ENCODE data around the gene ZNF747. TPM values are rescaled to one million over a fixed set of nuclear protein-coding genes. Genes with fewer than 3 reads are reported as not detected.

The ZNF747 gene
- total and polyA plus RNA-seq, 10 of the 15 experiments (the other 5 are each of a cell fraction or from before 2014, with no cell fraction given) = 1.0 to 13.0 (median 7.2) TPM

DNA sequence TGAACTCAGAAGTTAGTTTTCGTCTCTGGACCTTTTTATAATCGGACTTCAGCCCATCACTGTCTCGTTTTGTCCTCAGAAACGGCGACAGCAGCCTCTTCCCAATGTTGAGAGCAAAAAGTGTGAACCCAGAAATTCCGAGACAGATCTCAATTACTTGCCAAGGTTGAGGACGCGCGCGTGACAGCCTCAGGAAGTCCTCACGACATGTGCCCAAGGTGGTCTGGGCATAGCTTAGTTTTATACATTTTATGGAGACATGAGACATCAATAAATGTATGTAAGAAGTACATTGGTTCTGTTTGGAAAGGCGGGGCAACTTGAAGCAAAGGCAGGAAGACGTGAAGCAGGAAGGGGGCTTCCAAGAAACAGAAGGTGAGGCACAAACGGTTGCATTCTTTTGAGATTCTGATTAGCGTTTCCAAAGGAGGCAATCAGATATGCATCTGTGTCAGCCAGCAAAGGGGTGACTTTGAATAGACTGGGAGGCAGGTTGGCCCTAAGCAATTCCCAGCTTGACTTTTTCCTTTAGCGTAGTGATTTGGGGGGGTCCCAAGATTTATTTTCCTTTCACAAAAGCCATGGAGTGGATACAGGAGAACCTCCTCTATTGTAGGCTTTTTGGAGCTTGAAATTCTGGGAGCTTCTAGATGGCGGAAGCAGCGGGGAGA, 583 bp upstream of the ZNF747 start (continued):
- TF ChIP-seq, protein P1, sequence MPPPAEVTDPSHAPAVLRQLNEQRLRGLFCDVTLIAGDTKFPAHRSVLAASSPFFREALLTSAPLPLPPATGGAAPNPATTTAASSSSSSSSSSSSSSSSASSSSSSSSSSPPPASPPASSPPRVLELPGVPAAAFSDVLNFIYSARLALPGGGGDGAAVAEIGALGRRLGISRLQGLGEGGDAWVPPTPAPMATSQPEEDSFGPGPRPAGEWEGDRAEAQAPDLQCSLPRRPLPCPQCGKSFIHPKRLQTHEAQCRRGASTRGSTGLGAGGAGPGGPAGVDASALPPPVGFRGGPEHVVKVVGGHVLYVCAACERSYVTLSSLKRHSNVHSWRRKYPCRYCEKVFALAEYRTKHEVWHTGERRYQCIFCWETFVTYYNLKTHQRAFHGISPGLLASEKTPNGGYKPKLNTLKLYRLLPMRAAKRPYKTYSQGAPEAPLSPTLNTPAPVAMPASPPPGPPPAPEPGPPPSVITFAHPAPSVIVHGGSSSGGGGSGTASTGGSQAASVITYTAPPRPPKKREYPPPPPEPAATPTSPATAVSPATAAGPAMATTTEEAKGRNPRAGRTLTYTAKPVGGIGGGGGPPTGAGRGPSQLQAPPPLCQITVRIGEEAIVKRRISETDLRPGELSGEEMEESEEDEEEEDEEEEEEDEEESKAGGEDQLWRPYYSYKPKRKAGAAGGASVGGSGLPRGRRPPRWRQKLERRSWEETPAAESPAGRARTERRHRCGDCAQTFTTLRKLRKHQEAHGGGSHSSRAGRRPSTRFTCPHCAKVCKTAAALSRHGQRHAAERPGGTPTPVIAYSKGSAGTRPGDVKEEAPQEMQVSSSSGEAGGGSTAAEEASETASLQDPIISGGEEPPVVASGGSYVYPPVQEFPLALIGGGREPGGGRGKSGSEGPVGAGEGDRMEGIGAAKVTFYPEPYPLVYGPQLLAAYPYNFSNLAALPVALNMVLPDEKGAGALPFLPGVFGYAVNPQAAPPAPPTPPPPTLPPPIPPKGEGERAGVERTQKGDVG (CRISPR knock-in tag; IDR thresholded peaks at IDR 0.05) = no peak
- no peak for TF ChIP-seq GABPA (IDR thresholded peaks at IDR 0.05; ENCODE audit: low read depth)
- TF ChIP-seq RUNX3 (IDR thresholded peaks at IDR 0.05; ENCODE audit: low read length) = no peak
- TF ChIP-seq, protein P2, sequence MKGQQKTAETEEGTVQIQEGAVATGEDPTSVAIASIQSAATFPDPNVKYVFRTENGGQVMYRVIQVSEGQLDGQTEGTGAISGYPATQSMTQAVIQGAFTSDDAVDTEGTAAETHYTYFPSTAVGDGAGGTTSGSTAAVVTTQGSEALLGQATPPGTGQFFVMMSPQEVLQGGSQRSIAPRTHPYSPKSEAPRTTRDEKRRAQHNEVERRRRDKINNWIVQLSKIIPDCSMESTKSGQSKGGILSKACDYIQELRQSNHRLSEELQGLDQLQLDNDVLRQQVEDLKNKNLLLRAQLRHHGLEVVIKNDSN (IDR thresholded peaks at IDR 0.05; ENCODE audit: borderline replicate concordance, extremely low read length, insufficient read depth, low read depth, low read length) = no peak
- TF ChIP-seq RELA (IDR thresholded peaks at IDR 0.05; ENCODE audit: borderline replicate concordance, partially characterized antibody) = no peak
- peak; percentile 78 for TF ChIP-seq POLR2AphosphoS5 (IDR thresholded peaks at IDR 0.05; ENCODE audit: low read length)
- TF ChIP-seq ZNF622 (IDR thresholded peaks at IDR 0.05) = no peak
- peak in 1 of 2 experiments; percentile 59; a peak in 1 of 4 replicates for TF ChIP-seq BHLHE40 (IDR thresholded peaks at IDR 0.05; ENCODE audit: borderline replicate concordance in 1 of 2, low read depth in 2 of 2, low read length in 1 of 2)
- TF ChIP-seq CREB1 (IDR thresholded peaks at IDR 0.05; ENCODE audit: low read depth) = no peak
- no peak for TF ChIP-seq NR2C2 (IDR thresholded peaks at IDR 0.05; ENCODE audit: borderline replicate concordance, control insufficient read depth, insufficient read length, low read depth)
- TF ChIP-seq SIN3A (IDR thresholded peaks at IDR 0.05; ENCODE audit: low read depth, low read length) = no peak
- no peak for TF ChIP-seq PAX8 (IDR thresholded peaks at IDR 0.05)
- TF ChIP-seq HDGF (IDR thresholded peaks at IDR 0.05) = no peak
- TF ChIP-seq HCFC1 (IDR thresholded peaks at IDR 0.05; ENCODE audit: low read length) = no peak
- TF ChIP-seq RBBP5 (conservative IDR thresholded peaks at IDR 0.05) = no peak
- TF ChIP-seq, protein P3, sequence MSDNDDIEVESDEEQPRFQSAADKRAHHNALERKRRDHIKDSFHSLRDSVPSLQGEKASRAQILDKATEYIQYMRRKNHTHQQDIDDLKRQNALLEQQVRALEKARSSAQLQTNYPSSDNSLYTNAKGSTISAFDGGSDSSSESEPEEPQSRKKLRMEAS (IDR thresholded peaks at IDR 0.05; ENCODE audit: low read depth, low read length) = no peak
- 0 out of 2 replicates have a peak, but pooled peaks have one; percentile 14 for TF ChIP-seq GATAD2B (conservative IDR thresholded peaks at IDR 0.05; ENCODE audit: low read depth)
- TF ChIP-seq HDAC2 (IDR thresholded peaks at IDR 0.05) = no peak
- TF ChIP-seq SREBF1 (IDR thresholded peaks at IDR 0.05; ENCODE audit: low read length) = no peak
- TF ChIP-seq SIX5 (IDR thresholded peaks at IDR 0.05; ENCODE audit: low read depth, low read length, severe bottlenecking) = no peak
- TF ChIP-seq EZH2 (IDR thresholded peaks at IDR 0.05; ENCODE audit: borderline replicate concordance, control insufficient read depth, low read depth, low read length) = no peak
- no peak for TF ChIP-seq SRF (IDR thresholded peaks at IDR 0.05; ENCODE audit: low read depth in 2 of 2, low read length in 2 of 2)
- TF ChIP-seq, protein P4, sequence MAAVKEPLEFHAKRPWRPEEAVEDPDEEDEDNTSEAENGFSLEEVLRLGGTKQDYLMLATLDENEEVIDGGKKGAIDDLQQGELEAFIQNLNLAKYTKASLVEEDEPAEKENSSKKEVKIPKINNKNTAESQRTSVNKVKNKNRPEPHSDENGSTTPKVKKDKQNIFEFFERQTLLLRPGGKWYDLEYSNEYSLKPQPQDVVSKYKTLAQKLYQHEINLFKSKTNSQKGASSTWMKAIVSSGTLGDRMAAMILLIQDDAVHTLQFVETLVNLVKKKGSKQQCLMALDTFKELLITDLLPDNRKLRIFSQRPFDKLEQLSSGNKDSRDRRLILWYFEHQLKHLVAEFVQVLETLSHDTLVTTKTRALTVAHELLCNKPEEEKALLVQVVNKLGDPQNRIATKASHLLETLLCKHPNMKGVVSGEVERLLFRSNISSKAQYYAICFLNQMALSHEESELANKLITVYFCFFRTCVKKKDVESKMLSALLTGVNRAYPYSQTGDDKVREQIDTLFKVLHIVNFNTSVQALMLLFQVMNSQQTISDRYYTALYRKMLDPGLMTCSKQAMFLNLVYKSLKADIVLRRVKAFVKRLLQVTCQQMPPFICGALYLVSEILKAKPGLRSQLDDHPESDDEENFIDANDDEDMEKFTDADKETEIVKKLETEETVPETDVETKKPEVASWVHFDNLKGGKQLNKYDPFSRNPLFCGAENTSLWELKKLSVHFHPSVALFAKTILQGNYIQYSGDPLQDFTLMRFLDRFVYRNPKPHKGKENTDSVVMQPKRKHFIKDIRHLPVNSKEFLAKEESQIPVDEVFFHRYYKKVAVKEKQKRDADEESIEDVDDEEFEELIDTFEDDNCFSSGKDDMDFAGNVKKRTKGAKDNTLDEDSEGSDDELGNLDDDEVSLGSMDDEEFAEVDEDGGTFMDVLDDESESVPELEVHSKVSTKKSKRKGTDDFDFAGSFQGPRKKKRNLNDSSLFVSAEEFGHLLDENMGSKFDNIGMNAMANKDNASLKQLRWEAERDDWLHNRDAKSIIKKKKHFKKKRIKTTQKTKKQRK (IDR thresholded peaks at IDR 0.05; ENCODE audit: low read depth, low read length) = no peak
- no peak for TF ChIP-seq EP300 (IDR thresholded peaks at IDR 0.05; ENCODE audit: borderline replicate concordance in 1 of 2, control insufficient read depth in 1 of 2, low read depth in 2 of 2, low read length in 2 of 2)
